KG1 (cell line): Measurements from ENCODE around the gene NEK1.
A peak's percentile ranks its signal among the peaks of the same experiment; 100 is the strongest.

ENCODE experiments used
- DNase-seq: peaks from one replicate; lab custom pipeline; 2025; lab: John Stamatoyannopoulos, UW

The NEK1 gene, protein sequence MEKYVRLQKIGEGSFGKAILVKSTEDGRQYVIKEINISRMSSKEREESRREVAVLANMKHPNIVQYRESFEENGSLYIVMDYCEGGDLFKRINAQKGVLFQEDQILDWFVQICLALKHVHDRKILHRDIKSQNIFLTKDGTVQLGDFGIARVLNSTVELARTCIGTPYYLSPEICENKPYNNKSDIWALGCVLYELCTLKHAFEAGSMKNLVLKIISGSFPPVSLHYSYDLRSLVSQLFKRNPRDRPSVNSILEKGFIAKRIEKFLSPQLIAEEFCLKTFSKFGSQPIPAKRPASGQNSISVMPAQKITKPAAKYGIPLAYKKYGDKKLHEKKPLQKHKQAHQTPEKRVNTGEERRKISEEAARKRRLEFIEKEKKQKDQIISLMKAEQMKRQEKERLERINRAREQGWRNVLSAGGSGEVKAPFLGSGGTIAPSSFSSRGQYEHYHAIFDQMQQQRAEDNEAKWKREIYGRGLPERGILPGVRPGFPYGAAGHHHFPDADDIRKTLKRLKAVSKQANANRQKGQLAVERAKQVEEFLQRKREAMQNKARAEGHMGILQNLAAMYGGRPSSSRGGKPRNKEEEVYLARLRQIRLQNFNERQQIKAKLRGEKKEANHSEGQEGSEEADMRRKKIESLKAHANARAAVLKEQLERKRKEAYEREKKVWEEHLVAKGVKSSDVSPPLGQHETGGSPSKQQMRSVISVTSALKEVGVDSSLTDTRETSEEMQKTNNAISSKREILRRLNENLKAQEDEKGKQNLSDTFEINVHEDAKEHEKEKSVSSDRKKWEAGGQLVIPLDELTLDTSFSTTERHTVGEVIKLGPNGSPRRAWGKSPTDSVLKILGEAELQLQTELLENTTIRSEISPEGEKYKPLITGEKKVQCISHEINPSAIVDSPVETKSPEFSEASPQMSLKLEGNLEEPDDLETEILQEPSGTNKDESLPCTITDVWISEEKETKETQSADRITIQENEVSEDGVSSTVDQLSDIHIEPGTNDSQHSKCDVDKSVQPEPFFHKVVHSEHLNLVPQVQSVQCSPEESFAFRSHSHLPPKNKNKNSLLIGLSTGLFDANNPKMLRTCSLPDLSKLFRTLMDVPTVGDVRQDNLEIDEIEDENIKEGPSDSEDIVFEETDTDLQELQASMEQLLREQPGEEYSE (N-terminal part only)

GRCh38 chr4:169611991-169612870 is at the start of gene NEK1:
Gene NEK1 (minus strand): TSS chr4:169612583. CDS start chr4:169602630, 9,953 bp downstream.
- DNase-seq, result peak; percentile 17

GRCh38 chr4:169661761-169662160 is 49.4 kb upstream of the NEK1 start:
- DNase-seq, result no peak

GRCh38 chr4:169660929-169661328 is 48.5 kb upstream of the NEK1 start:
- DNase-seq, result no peak

DNA sequence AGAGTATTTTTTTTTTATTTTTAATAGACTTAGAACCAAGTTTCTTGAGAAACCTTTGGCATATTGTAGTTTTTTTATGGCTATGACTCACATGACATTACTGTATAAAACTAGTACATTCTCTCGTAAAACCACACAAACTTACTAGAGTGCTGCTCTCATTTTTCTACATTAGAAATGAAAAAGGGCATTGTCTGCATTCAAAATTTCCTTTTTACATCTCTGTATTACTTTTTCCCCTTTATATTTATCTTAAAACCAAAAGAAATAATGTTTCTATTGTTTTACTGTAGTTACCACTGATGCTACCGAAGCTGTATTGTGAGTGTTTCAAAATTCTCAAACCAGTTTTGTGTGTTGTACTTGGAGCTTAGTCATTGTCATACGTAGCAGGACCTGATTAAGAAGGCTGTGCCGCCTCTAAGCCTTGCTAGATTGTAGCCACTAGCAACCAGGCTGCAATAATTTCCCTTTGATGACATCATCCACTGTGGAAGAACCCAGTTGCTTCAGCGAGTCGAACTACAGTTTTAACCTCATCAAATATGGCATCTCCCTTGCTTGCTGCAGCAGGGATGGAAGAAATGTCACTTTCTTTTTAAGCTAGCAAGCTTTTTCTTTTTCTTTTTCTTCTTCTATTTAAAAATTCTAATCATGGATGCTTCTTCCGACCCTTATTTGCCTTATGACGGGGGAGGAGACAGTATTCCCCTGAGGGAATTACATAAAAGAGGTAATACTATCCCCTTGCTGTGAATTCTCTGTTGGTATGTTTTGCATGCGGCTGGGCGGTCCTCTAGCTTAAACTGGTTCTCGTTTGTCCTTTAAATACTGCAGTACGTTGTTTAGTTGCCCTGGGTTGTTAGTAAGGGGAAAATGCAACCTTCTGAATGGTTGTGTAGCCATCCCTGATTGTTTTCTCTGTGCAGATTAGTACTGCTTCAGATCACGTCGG is 47.6 kb upstream of the NEK1 start:
- DNase-seq, result no peak

- no peak for DNase-seq
These were observed 46.8 kb upstream of the NEK1 start for GRCh38 chr4:169658975-169659715.

GRCh38 chr4:169658196-169658595 is 45.8 kb upstream of the NEK1 start:
- DNase-seq, result no peak

GRCh38 chr4:169657470-169658107 is 45.2 kb upstream of the NEK1 start:
- DNase-seq, result no peak

GRCh38 chr4:169655401-169655800 is 43.0 kb upstream of the NEK1 start:
- DNase-seq, result no peak

GRCh38 chr4:169652535-169652934 is 40.2 kb upstream of the NEK1 start:
- DNase-seq, result no peak

- no peak for DNase-seq
These were observed 38.0 kb upstream of the NEK1 start for GRCh38 chr4:169650227-169650936.

- DNase-seq, result no peak
These were observed 37.3 kb upstream of the NEK1 start for GRCh38 chr4:169649545-169650226.

- DNase-seq, result no peak
These were observed 33.2 kb upstream of the NEK1 start for GRCh38 chr4:169645627-169646026.

GRCh38 chr4:169644802-169645201 is 32.4 kb upstream of the NEK1 start:
- DNase-seq, result no peak

DNA sequence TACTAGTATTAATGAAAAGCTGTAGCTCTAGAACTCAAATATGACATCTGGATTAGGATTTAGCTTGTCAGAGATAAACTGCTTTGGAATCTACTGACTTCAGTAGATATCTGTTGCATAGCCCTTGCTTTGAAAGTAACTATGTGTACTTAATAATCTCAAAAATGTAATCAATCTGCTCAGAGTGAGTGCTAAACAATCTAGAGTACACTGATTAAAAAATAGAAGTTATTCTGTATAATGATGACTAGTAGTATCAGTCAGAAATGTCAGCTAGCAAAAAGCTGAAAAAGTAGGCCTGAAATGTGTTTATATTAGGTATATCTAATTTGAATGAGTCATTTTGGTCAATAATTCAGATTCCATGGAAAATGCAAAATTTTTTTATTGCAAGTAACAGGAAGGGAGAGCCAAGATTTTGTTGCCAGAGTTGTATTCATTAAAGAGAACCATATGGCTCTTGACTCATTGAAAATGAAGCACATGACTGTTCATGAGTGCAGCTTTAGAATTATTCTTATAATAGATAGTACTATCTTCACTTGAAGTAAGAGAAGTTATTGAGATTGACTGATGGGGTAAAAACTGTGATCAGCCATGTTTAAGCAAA is 28.0 kb upstream of the NEK1 start:
- no peak for DNase-seq

DNA sequence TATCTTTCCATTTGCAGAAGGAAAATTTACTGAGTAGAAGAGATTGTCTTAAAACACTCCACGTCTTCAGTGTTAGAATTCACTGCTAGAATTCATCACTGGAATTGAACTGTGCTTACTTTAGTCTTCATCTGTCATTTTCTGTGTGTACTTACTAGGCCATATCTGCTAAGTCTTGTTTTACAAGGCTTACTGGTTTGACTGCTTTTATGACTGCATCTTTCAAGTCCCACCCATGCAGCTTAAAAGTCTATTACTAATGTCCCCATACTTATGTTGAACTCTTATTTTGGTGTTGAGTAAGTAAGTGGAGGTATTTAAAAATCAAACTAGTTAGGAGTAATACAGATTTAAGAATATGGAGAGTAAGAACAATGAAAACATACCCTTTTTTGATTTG is 22.6 kb upstream of the NEK1 start:
- no peak for DNase-seq

- no peak for DNase-seq
These were observed 20.5 kb upstream of the NEK1 start for GRCh38 chr4:169632896-169633295.

DNA sequence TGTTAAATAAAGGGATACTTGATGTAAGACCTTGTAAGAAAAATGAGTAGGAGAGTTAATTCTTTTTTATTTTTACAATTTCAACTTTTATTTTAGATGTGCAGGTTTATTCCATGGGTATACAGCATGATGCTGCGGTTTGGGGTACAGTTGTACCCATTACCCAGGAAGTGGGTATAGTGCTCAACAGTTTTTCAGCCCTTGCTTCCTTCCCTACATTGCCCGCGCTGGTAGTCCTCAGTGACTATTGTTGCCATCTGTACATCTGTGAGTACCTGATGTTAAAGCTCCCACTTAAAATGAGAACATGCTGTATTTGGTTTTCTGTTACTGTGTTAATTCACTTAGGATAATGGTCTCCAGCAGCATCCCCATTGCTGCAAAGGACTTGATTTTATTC is 17.7 kb upstream of the NEK1 start:
- DNase-seq, result no peak
